KBM-7 (cell line): ENCODE measurements around the gene UCKL1.
"Not testable (repeated sequence)": the region's sequence is repeated elsewhere in the genome, so short reads cannot be mapped to it uniquely, and the experiment has no call there.

ENCODE experiments used
- DNase-seq: peaks from one replicate; pipeline ENCODE4 v3.0.0-alpha.2; 2015
- in situ Hi-C: fragments of 300-500 bp; cut with MboI; formaldehyde crosslinking; loops from 2 replicates; pipeline ENCODE4 v1.14.3; 2020; ENCODE audit warnings: low sequenced_read_pairs, low pct_unique_long_range_greater_than_20kb, mixed read lengths

Gene UCKL1

GRCh38 chr20:63961664-63962425 lies 5.6 kb upstream of the UCKL1 start:
- DNase-seq: no peak
- in situ Hi-C loops: no loop called here

- in situ Hi-C loops, DNase-seq: not testable (repeated sequence)
Measured at GRCh38 chr20:63960654-63961621, 4.7 kb upstream of the UCKL1 start.

- DNase-seq: no peak
- in situ Hi-C loops: no loop called here
Measured at GRCh38 chr20:63959699-63960075, 3.5 kb upstream of the UCKL1 start.

GRCh38 chr20:63958964-63959698 lies 2.9 kb upstream of the UCKL1 start:
- DNase-seq: no peak
- in situ Hi-C loops: no loop called here

- in situ Hi-C loops: no loop called here
- DNase-seq: no peak
Measured at GRCh38 chr20:63958471-63958870, 2.3 kb upstream of the UCKL1 start.

GRCh38 chr20:63957690-63958441 lies 1.6 kb upstream of the UCKL1 start:
- no peak for DNase-seq
- in situ Hi-C loops: no loop called here

- DNase-seq: peak; percentile 72
- in situ Hi-C loops: no loop called here
Measured at GRCh38 chr20:63957004-63957689, 931 bp upstream of the UCKL1 start.

GRCh38 chr20:63956664-63957003 lies 418 bp upstream of the UCKL1 start:
- in situ Hi-C loops: no loop called here
- no peak for DNase-seq

- DNase-seq: peak; percentile 44
Measured at GRCh38 chr20:63955281-63955826, 862 bp downstream of the UCKL1 start.

GRCh38 chr20:63953764-63954429 lies 2.3 kb downstream of the UCKL1 start:
- no peak for DNase-seq

More at GRCh38 chr20:63955281-63955826, 862 bp downstream of the UCKL1 start:
- in situ Hi-C loops: no loop called here

GRCh38 chr20:63952769-63953168 lies 3.4 kb downstream of the UCKL1 start:
- in situ Hi-C loops: no loop called here
- DNase-seq: no peak

More at GRCh38 chr20:63953764-63954429, 2.3 kb downstream of the UCKL1 start:
- in situ Hi-C loops: no loop called here

GRCh38 chr20:63952210-63952535 lies 4.0 kb downstream of the UCKL1 start:
- DNase-seq: no peak
- in situ Hi-C loops: no loop called here

GRCh38 chr20:63951398-63952209 lies 4.6 kb downstream of the UCKL1 start:
- in situ Hi-C loops: no loop called here
- DNase-seq: no peak

- in situ Hi-C loops: no loop called here
- no peak for DNase-seq
Measured at GRCh38 chr20:63950701-63951397, 5.4 kb downstream of the UCKL1 start.

GRCh38 chr20:63947638-63948456 lies 8.4 kb downstream of the UCKL1 start:
- no peak for DNase-seq

More at GRCh38 chr20:63947638-63948456, 8.4 kb downstream of the UCKL1 start:
- in situ Hi-C loops: no loop called here
